Keratinocyte (primary cell): ENCODE measurements around the gene GPC3. TPM values are rescaled to one million over a fixed set of nuclear protein-coding genes. Genes with fewer than 3 reads are reported as not detected.

ENCODE experiments used
- DNase-seq: peaks from one replicate; pipeline ENCODE4 v3.0.0-alpha.2; 2011; ENCODE audit warnings: low read depth, missing footprints, low spot score
- FAIRE-seq: peaks from 2 replicates; lab custom pipeline; 2011; peaks lifted over from hg19 to GRCh38; lab: Jason Lieb, UNC
- H2AFZ ChIP-seq: 2 replicates; pipeline ENCODE4 v1.6.0; 2012; ENCODE audit warnings: low read length, control low read depth, inconsistent platforms; ENCODE audit not compliant: control insufficient read depth
- H3K27ac ChIP-seq: 2 replicates; pipeline ENCODE4 v1.5.1; 2011; ENCODE audit warnings: low read length; ENCODE audit not compliant: control insufficient read depth, insufficient read depth
- H3K27me3 ChIP-seq: 3 replicates; pipeline ENCODE4 v1.6.0; 2011; ENCODE audit warnings: low read length; ENCODE audit not compliant: control insufficient read depth, insufficient read depth; ENCODE audit errors: extremely low read depth
- H3K36me3 ChIP-seq, 2 experiments: 2 replicates in 1 of 2; 3 replicates in 1 of 2; pipeline ENCODE4 v1.5.1; 2011; ENCODE audit warnings: low read length in 2 of 2, mild to moderate bottlenecking in 1 of 2; ENCODE audit not compliant: control insufficient read depth in 2 of 2, insufficient read depth in 2 of 2; ENCODE audit errors: extremely low read depth in 1 of 2
- H3K4me1 ChIP-seq: 3 replicates; pipeline ENCODE4 v1.5.1; 2011; ENCODE audit warnings: low read length; ENCODE audit not compliant: control insufficient read depth, insufficient read depth; ENCODE audit errors: extremely low read depth
- H3K4me2 ChIP-seq: 3 replicates; pipeline ENCODE4 v1.6.0; 2011; ENCODE audit warnings: low read depth, low read length; ENCODE audit not compliant: control insufficient read depth, insufficient read depth; ENCODE audit errors: extremely low read depth
- H3K4me3 ChIP-seq, 3 experiments: fragments of 200-600 bp in 1 of 3; sonication (generic) in 1 of 3; 2 replicates in 2 of 3; 3 replicates in 1 of 3; pipeline ENCODE4 v1.5.1; 2011 to 2016; ENCODE audit warnings: low read length in 3 of 3, mild to moderate bottlenecking in 3 of 3, control low read depth in 2 of 3, inconsistent platforms in 1 of 3, low read depth in 1 of 3, mixed read lengths in 1 of 3, mixed run types in 1 of 3, moderate library complexity in 1 of 3; ENCODE audit not compliant: control insufficient read depth in 2 of 3, insufficient read depth in 2 of 3; ENCODE audit errors: extremely low read depth in 1 of 3
- H3K79me2 ChIP-seq: 2 replicates; pipeline ENCODE4 v1.6.0; 2012; ENCODE audit warnings: low read length; ENCODE audit not compliant: control insufficient read depth, insufficient read depth
- H3K9ac ChIP-seq: 3 replicates; pipeline ENCODE4 v1.6.0; 2011; ENCODE audit warnings: low read length; ENCODE audit not compliant: control insufficient read depth, insufficient read depth; ENCODE audit errors: extremely low read depth
- H3K9me1 ChIP-seq: 3 replicates; pipeline ENCODE4 v1.6.0; 2011; ENCODE audit warnings: low read length; ENCODE audit not compliant: control insufficient read depth, insufficient read depth; ENCODE audit errors: extremely low read depth
- H3K9me3 ChIP-seq: 2 replicates; pipeline ENCODE4 v1.5.1; 2012; ENCODE audit warnings: low read depth, low read length; ENCODE audit not compliant: control insufficient read depth
- H4K20me1 ChIP-seq: 3 replicates; pipeline ENCODE4 v1.6.0; 2011; ENCODE audit warnings: low read length; ENCODE audit not compliant: control insufficient read depth, insufficient read depth; ENCODE audit errors: extremely low read depth
- CTCF ChIP-seq, 3 experiments: IDR thresholded peaks in 1 of 3; conservative IDR thresholded peaks in 1 of 3; optimal IDR thresholded peaks in 1 of 3; 2 replicates in 2 of 3; 3 replicates in 1 of 3; pipeline versions ENCODE3 to v1.5.1; 2011; ENCODE audit warnings: low read length in 3 of 3, mild to moderate bottlenecking in 3 of 3, moderate library complexity in 2 of 3, control low read depth in 1 of 3, inconsistent platforms in 1 of 3; ENCODE audit not compliant: insufficient read depth in 2 of 3; ENCODE audit errors: extremely low read depth in 1 of 3
- EZH2 ChIP-seq: IDR thresholded peaks from one replicate; pipeline ENCODE4 v1.6.1; 2012; ENCODE audit warnings: inconsistent platforms, mild to moderate bottlenecking, low read length, moderate library complexity
- dilution Hi-C: fragments of 300-500 bp; cut with MboI; formaldehyde crosslinking; loops from one replicate; pipeline ENCODE4 v1.7.0; 2020; ENCODE audit warnings: low sequenced_read_pairs; ENCODE audit not compliant: extremely low pct_ligation_motif_present
- polyA plus RNA-seq, 5 experiments: library from polyadenylated mRNA; depleted of rRNA in 3 of 5; stranded (reverse) in 3 of 5; stranded (forward) in 1 of 5; unstranded in 1 of 5; fragments of >200 nt; gene quantifications; 1 replicate in 1 of 5; 2 replicates in 3 of 5; 3 replicates in 1 of 5; pipeline versions ENCODE4 v1.2.1 to v1.2.3, GENCODE V29; 2011 to 2012; ENCODE audit warnings: missing spikeins in 2 of 5, low read depth in 1 of 5, low replicate concordance in 1 of 5

GPC3 gene
- polyA plus RNA-seq, 1 donor (not counting 4 experiments of a cell fraction or from before 2014, with no cell fraction given) = 0.03 TPM

GRCh38 chrX:133670383-133670782 is 315.0 kb downstream of the GPC3 start:
- H3K36me3 ChIP-seq = no peaks in the 10 kb centered on the region
- FAIRE-seq (peak; percentile 48), DNase-seq (no peak)
- peak; percentile 33 to 75 (median 44) for TF ChIP-seq CTCF (optimal IDR thresholded peaks at IDR 0.05 in 1 of 3, IDR thresholded peaks at IDR 0.05 in 1 of 3, conservative IDR thresholded peaks at IDR 0.05 in 1 of 3; ENCODE audit: extremely low read depth in 1 of 3, insufficient read depth in 2 of 3, low read length in 3 of 3)
- TF ChIP-seq EZH2 = no peak
- no peaks in the 10 kb centered on the region for H3K4me1 ChIP-seq
- no peak overlapping the region for H2AFZ ChIP-seq
- no peak overlapping the region for H3K4me3 ChIP-seq
- H4K20me1 ChIP-seq = no peaks in the 10 kb centered on the region
- H3K9me1 ChIP-seq = no peaks in the 10 kb centered on the region
- H3K79me2 ChIP-seq = no peaks in the 10 kb centered on the region
- dilution Hi-C loops = no loop called here
- no peaks in the 10 kb centered on the region for H3K27me3 ChIP-seq
- no peaks in the 10 kb centered on the region for H3K9me3 ChIP-seq
- no peak overlapping the region for H3K27ac ChIP-seq
- H3K9ac ChIP-seq = no peak overlapping the region
- H3K4me2 ChIP-seq = no peak overlapping the region

DNA sequence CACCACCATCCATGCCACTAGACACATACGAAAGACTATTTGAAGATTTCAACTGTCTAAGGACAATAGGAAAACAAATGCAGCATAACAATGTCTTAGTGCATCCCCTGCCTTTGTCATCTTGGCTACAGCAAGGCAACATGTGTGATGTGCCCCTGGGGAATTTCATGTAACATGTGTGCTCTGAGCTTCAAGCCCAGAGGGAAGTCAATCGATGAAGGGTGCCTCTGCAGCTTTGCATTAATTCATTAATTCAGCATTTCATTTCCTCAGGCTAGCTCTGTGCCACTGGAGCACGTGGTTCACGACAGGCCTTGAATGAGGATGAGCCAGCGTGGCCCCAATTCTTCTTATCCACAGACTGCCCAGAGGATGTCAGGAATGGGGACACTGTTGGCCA is 316.2 kb downstream of the GPC3 start:
- Histone ChIP-seq H2AFZ (no peak overlapping the region), H3K4me3 (no peak overlapping the region), H3K4me1 (no peaks in the 10 kb centered on the region), H3K9ac (no peak overlapping the region), H3K9me3 (no peaks in the 10 kb centered on the region), H4K20me1 (no peaks in the 10 kb centered on the region), H3K79me2 (no peaks in the 10 kb centered on the region), H3K9me1 (no peaks in the 10 kb centered on the region), H3K36me3 (no peaks in the 10 kb centered on the region), H3K27ac (no peak overlapping the region), H3K4me2 (no peak overlapping the region), H3K27me3 (no peaks in the 10 kb centered on the region)
- DNase-seq (no peak), FAIRE-seq (no peak)
- dilution Hi-C loops = no loop called here
- TF ChIP-seq CTCF (optimal IDR thresholded peaks at IDR 0.05 in 1 of 3, IDR thresholded peaks at IDR 0.05 in 1 of 3, conservative IDR thresholded peaks at IDR 0.05 in 1 of 3; ENCODE audit: extremely low read depth in 1 of 3, insufficient read depth in 2 of 3, low read length in 3 of 3) (no peak), EZH2 (no peak)
